Measurements from ENCODE around the gene DHRS1.
"Not testable (repeated sequence)": the region's sequence is repeated elsewhere in the genome, so short reads cannot be mapped to it uniquely, and the experiment has no call there.

Gene DHRS1

GRCh38 chr14:24249230-24250021, 50.2 kb downstream of the DHRS1 start:
- no peak for DNase-seq (ENCODE audit: low read depth in 2 of 2)

- no peak for DNase-seq (ENCODE audit: low read depth in 2 of 2)
Observed at GRCh38 chr14:24247422-24247821, 52.2 kb downstream of the DHRS1 start.

- no peak for DNase-seq (ENCODE audit: low read depth in 2 of 2)
Observed at GRCh38 chr14:24246765-24247212, 52.8 kb downstream of the DHRS1 start.

- DNase-seq (ENCODE audit: low read depth in 2 of 2), result not testable (repeated sequence)
Observed at GRCh38 chr14:24245350-24245749, 54.2 kb downstream of the DHRS1 start.

- DNase-seq (ENCODE audit: low read depth in 2 of 2), result no peak
Observed at GRCh38 chr14:24243336-24243836, 56.2 kb downstream of the DHRS1 start.

- DNase-seq (ENCODE audit: low read depth in 2 of 2), result peak; percentile 81 to 89
Observed at GRCh38 chr14:24241829-24242443, 57.6 kb downstream of the DHRS1 start.

All from stimulated activated CD4-positive, alpha-beta T cell treated with anti-CD3 and anti-CD28 coated beads, Interleukin-1b, Interleukin-23, amount 100 ng/mL, for 1 hour (primary cell).